Cardiac muscle cell (in vitro differentiated cells and primary cell): Measurements from ENCODE around the gene NFKBIZ. TPM values are rescaled to one million over a fixed set of nuclear protein-coding genes. Genes with fewer than 3 reads are reported as not detected.

Source experiments
- DNase-seq, 2 donors: peaks; one replicate each; pipeline versions ENCODE4 v3.0.0 to v3.0.0-alpha.2; 2010 to 2017; ENCODE audit warnings: low read depth in 1 of 2, low spot score in 1 of 2
- H3K27ac ChIP-seq: fragments of 200-600 bp; sonication (generic); 2 replicates; pipeline ENCODE4 v1.5.1; 2016
- H3K27me3 ChIP-seq: fragments of 200-600 bp; sonication (generic); 2 replicates; pipeline ENCODE4 v1.6.0; 2016; ENCODE audit warnings: control low read depth
- H3K36me3 ChIP-seq: fragments of 200-600 bp; sonication (generic); 2 replicates; pipeline ENCODE4 v1.5.1; 2016; ENCODE audit warnings: control low read depth
- H3K4me1 ChIP-seq: fragments of 200-600 bp; sonication (generic); 2 replicates; pipeline ENCODE4 v1.8.1; 2017; ENCODE audit warnings: low read depth, mild to moderate bottlenecking, mixed run types
- H3K4me3 ChIP-seq: fragments of 200-600 bp; sonication (generic); 2 replicates; pipeline ENCODE4 v1.5.1; 2016; ENCODE audit warnings: mild to moderate bottlenecking
- H3K9me3 ChIP-seq: fragments of 200-600 bp; sonication (generic); 2 replicates; pipeline ENCODE4 v1.5.1; 2017; ENCODE audit warnings: low read depth, mild to moderate bottlenecking, control low read depth
- polyA plus RNA-seq: library from polyadenylated mRNA; unstranded; fragments of >200 nt; fragmentation: Nextera tagmentation; extraction: Ambion mirVana; gene quantifications from 2 replicates; pipeline ENCODE4 v1.2.1, GENCODE V29; 2016
- total RNA-seq: library from RNA; depleted of rRNA; stranded (reverse); fragments of >200 nt; gene quantifications from 2 replicates; pipeline ENCODE4 v1.2.3, GENCODE V29; 2016
- TF ChIP-seq, protein P1 (sequence below): IDR thresholded peaks from 2 replicates; pipeline ENCODE4 v1.5.1; 2012; ENCODE audit warnings: low read depth, mild to moderate bottlenecking, low read length

NFKBIZ gene
- total and polyA plus RNA-seq, 2 experiments from 2014 or later = 15.4 to 86.5 TPM

- no peak for DNase-seq
- H3K36me3 ChIP-seq = no peaks in the 10 kb centered on the region
- TF ChIP-seq, protein P1, sequence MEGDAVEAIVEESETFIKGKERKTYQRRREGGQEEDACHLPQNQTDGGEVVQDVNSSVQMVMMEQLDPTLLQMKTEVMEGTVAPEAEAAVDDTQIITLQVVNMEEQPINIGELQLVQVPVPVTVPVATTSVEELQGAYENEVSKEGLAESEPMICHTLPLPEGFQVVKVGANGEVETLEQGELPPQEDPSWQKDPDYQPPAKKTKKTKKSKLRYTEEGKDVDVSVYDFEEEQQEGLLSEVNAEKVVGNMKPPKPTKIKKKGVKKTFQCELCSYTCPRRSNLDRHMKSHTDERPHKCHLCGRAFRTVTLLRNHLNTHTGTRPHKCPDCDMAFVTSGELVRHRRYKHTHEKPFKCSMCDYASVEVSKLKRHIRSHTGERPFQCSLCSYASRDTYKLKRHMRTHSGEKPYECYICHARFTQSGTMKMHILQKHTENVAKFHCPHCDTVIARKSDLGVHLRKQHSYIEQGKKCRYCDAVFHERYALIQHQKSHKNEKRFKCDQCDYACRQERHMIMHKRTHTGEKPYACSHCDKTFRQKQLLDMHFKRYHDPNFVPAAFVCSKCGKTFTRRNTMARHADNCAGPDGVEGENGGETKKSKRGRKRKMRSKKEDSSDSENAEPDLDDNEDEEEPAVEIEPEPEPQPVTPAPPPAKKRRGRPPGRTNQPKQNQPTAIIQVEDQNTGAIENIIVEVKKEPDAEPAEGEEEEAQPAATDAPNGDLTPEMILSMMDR = no peak
- no peaks in the 10 kb centered on the region for H3K27me3 ChIP-seq
- peaks cover 13% of the 10 kb centered on the region for H3K4me1 ChIP-seq
- H3K27ac ChIP-seq = no peak overlapping the region
- no peak overlapping the region for H3K4me3 ChIP-seq
- no peaks in the 10 kb centered on the region for H3K9me3 ChIP-seq
Measured at GRCh38 chr3:101806491-101806890, 42.8 kb upstream of the NFKBIZ start.

- no peak overlapping the region for H3K27ac ChIP-seq
- TF ChIP-seq, protein P1 = no peak
- no peaks in the 10 kb centered on the region for H3K27me3 ChIP-seq
Measured at GRCh38 chr3:101807888-101808287, 41.4 kb upstream of the NFKBIZ start.

DNA sequence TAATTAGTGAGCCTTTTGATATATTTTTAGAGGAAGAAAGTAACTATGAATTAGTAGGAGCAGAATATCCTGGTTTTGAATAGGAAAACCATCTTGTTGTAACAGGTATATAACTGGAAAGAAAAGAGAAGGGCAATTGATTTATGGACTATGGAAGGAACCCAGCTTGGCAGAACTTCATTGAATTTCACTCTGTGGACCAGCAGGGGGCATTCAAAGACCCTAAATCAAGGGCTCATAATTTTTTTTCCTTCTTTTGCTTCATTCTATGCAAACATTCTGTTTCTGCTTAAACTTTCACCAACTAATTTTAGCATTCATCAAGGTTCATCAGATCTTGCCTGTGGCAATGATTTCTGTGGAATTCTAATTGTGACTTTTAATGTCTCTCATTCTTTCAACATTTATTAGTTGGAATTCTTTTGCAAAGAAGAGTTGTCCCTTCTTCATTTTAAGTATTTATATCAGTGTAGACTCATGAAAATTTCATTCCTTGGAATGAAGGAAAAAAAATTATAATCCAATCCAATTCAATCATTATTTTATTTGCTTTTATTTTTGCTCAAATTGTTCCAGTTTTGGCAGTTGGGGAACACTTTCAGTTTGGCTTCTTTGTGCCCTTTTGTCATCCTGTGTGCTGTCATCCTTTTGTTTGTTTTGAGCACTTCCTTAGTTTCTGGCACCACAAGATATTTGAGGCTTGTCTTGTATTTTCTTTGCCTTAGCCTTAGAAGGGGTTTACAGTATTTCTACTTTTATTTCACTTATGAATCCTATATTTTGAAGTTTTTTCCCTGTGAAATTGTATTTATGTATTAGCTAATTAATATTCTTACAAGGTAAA is 39.9 kb upstream of the NFKBIZ start:
- Histone ChIP-seq H3K4me1 (peaks cover 20% of the 10 kb centered on the region), H3K27me3 (no peaks in the 10 kb centered on the region), H3K9me3 (no peaks in the 10 kb centered on the region), H3K27ac (peak overlapping the region; percentile 47), H3K36me3 (no peaks in the 10 kb centered on the region), H3K4me3 (no peak overlapping the region)
- DNase-seq = peak; percentile 67 to 69
- TF ChIP-seq, protein P1 = peak; percentile 67

More at GRCh38 chr3:101807888-101808287, 41.4 kb upstream of the NFKBIZ start:
- no peaks in the 10 kb centered on the region for H3K36me3 ChIP-seq
- no peak overlapping the region for H3K4me3 ChIP-seq
- H3K9me3 ChIP-seq = no peaks in the 10 kb centered on the region
- DNase-seq = no peak
- H3K4me1 ChIP-seq = peaks cover 13% of the 10 kb centered on the region

DNA sequence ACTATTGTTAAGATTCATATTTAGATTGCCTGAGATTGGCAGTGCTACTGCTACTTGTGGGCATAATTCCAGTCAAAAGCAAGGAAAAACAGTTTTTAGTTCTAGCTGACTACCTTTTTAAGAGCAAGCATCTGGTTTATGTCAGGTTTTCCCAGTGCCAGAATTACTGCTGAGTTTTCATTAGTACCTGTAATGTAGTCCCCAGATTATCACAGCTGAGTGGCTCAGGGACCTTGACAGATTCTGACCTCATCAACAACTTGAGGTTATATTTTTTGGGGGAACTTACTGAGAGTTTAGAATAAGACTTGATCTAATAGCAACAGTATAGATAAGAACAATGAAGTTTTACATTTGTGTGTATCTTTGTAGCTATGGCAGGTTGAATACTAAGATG is 39.3 kb upstream of the NFKBIZ start:
- Histone ChIP-seq H3K36me3 (no peaks in the 10 kb centered on the region), H3K27ac (peak overlapping the region; percentile 47), H3K4me3 (no peak overlapping the region), H3K9me3 (no peaks in the 10 kb centered on the region), H3K4me1 (peaks cover 26% of the 10 kb centered on the region), H3K27me3 (no peaks in the 10 kb centered on the region)
- DNase-seq = peak in 1 of 2 donors; percentile 59
- TF ChIP-seq, protein P1 = no peak

GRCh38 chr3:101811875-101812274 is 37.4 kb upstream of the NFKBIZ start:
- no peaks in the 10 kb centered on the region for H3K27me3 ChIP-seq
- TF ChIP-seq, protein P1 = no peak
- no peak overlapping the region for H3K4me3 ChIP-seq
- H3K36me3 ChIP-seq = no peaks in the 10 kb centered on the region
- no peak for DNase-seq
- H3K27ac ChIP-seq = no peak overlapping the region
- H3K4me1 ChIP-seq = peaks cover 30% of the 10 kb centered on the region
- no peaks in the 10 kb centered on the region for H3K9me3 ChIP-seq
